ENCODE measurements around the gene CRTC1.

The CRTC1 gene

DNA sequence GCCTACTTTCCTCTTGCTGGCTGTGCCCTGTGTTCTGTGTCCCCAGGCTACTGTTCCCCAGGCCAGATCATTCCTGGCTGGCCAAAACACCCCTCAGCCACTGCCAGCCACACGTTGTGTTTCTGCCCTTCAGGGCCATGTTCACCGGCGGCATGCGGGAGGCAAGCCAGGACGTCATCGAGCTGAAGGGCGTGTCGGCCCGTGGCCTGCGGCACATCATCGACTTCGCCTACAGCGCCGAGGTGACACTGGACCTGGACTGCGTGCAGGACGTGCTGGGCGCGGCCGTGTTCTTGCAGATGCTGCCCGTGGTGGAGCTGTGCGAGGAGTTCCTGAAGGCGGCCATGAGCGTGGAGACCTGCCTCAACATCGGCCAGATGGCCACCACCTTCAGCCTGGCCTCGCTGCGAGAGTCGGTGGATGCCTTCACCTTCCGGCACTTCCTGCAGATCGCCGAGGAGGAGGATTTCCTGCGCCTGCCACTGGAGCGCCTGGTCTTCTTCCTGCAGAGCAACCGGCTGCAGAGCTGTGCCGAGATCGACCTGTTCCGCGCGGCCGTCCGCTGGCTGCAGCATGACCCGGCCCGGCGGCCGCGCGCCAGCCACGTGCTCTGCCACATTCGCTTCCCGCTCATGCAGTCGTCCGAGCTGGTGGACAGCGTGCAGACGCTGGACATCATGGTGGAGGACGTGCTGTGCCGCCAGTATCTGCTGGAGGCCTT, 15.8 kb upstream of the CRTC1 start:
- no peak for TF ChIP-seq SIN3A (IDR thresholded peaks at IDR 0.05; ENCODE audit: borderline replicate concordance, insufficient read depth, low read length)
- TF ChIP-seq, protein P1, sequence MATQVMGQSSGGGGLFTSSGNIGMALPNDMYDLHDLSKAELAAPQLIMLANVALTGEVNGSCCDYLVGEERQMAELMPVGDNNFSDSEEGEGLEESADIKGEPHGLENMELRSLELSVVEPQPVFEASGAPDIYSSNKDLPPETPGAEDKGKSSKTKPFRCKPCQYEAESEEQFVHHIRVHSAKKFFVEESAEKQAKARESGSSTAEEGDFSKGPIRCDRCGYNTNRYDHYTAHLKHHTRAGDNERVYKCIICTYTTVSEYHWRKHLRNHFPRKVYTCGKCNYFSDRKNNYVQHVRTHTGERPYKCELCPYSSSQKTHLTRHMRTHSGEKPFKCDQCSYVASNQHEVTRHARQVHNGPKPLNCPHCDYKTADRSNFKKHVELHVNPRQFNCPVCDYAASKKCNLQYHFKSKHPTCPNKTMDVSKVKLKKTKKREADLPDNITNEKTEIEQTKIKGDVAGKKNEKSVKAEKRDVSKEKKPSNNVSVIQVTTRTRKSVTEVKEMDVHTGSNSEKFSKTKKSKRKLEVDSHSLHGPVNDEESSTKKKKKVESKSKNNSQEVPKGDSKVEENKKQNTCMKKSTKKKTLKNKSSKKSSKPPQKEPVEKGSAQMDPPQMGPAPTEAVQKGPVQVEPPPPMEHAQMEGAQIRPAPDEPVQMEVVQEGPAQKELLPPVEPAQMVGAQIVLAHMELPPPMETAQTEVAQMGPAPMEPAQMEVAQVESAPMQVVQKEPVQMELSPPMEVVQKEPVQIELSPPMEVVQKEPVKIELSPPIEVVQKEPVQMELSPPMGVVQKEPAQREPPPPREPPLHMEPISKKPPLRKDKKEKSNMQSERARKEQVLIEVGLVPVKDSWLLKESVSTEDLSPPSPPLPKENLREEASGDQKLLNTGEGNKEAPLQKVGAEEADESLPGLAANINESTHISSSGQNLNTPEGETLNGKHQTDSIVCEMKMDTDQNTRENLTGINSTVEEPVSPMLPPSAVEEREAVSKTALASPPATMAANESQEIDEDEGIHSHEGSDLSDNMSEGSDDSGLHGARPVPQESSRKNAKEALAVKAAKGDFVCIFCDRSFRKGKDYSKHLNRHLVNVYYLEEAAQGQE (IDR thresholded peaks at IDR 0.05; ENCODE audit: insufficient read depth in 1 of 2, low read depth in 2 of 2, low read length in 2 of 2), result no peak
- no peak for TF ChIP-seq POLR2AphosphoS5 (IDR thresholded peaks at IDR 0.05; ENCODE audit: low read depth, low read length)
- no peak for TF ChIP-seq FOXP2 (optimal IDR thresholded peaks at IDR 0.05; ENCODE audit: borderline replicate concordance, extremely low read depth, extremely low read length, insufficient read depth)
- no peak for TF ChIP-seq TAF1 (IDR thresholded peaks at IDR 0.05; ENCODE audit: borderline replicate concordance, insufficient read depth, low read length)

DNA sequence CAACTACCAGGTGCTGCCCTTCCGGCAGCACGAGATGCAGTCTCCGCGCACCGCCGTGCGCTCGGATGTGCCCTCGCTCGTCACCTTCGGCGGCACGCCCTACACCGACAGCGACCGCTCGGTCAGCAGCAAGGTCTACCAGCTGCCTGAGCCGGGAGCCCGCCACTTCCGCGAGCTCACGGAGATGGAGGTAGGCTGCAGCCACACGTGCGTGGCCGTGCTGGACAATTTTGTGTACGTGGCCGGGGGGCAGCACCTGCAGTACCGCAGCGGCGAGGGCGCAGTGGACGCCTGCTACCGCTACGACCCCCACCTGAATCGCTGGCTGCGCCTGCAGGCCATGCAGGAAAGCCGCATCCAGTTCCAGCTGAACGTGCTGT, 15.2 kb upstream of the CRTC1 start:
- TF ChIP-seq SIN3A (IDR thresholded peaks at IDR 0.05; ENCODE audit: borderline replicate concordance, insufficient read depth, low read length) (no peak), FOXP2 (optimal IDR thresholded peaks at IDR 0.05; ENCODE audit: borderline replicate concordance, extremely low read depth, extremely low read length, insufficient read depth) (no peak), POLR2AphosphoS5 (IDR thresholded peaks at IDR 0.05; ENCODE audit: low read depth, low read length) (no peak), TAF1 (IDR thresholded peaks at IDR 0.05; ENCODE audit: borderline replicate concordance, insufficient read depth, low read length) (no peak)
- TF ChIP-seq, protein P1 (IDR thresholded peaks at IDR 0.05; ENCODE audit: insufficient read depth in 1 of 2, low read depth in 2 of 2, low read length in 2 of 2), result no peak

DNA sequence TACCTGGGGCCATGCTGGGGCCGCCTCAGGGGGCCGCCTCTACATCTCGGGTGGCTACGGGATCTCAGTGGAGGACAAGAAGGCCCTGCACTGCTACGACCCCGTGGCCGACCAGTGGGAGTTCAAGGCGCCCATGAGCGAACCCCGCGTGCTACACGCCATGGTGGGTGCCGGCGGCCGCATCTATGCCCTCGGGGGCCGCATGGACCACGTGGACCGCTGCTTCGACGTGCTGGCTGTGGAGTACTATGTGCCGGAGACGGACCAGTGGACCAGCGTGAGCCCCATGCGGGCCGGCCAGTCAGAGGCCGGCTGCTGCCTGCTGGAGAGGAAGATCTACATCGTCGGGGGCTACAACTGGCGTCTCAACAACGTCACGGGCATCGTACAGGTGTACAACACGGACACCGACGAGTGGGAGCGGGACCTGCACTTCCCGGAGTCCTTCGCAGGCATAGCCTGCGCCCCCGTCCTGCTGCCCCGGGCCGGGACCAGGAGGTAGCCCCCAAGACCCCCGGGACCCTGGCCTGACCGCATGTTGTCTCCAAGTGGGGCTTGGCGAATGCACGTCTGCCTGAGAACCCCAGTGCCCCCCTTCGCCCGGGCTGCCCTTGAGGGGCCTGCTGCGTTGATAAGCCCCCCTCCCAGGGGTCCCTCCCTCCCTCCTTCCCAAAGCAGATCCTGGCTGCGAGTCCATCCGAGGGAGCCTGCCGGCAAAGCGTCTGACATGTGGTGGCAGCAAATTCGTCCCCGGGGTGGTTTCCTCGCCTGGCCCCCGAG, 14.5 kb upstream of the CRTC1 start:
- TF ChIP-seq POLR2AphosphoS5 (IDR thresholded peaks at IDR 0.05; ENCODE audit: low read depth, low read length), result no peak
- no peak for TF ChIP-seq SIN3A (IDR thresholded peaks at IDR 0.05; ENCODE audit: borderline replicate concordance, insufficient read depth, low read length)
- TF ChIP-seq FOXP2 (optimal IDR thresholded peaks at IDR 0.05; ENCODE audit: borderline replicate concordance, extremely low read depth, extremely low read length, insufficient read depth), result no peak
- TF ChIP-seq, protein P1 (IDR thresholded peaks at IDR 0.05; ENCODE audit: insufficient read depth in 1 of 2, low read depth in 2 of 2, low read length in 2 of 2), result no peak

DNA sequence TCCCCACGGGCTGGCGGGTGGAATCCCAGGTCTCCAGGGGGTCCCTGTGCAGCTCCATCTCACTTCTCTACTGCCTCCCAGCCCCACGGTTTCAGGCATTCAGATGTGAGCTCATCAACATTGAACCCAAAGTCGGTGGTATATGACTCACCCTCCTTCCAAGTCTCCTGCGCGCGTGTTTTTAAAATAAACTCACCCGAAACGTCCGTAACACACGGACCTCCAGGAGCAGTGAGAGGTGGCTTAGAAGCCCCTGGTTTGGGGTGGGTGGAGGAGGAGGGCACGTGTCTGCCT, 14.0 kb upstream of the CRTC1 start:
- no peak for TF ChIP-seq POLR2AphosphoS5 (IDR thresholded peaks at IDR 0.05; ENCODE audit: low read depth, low read length)
- TF ChIP-seq SIN3A (IDR thresholded peaks at IDR 0.05; ENCODE audit: borderline replicate concordance, insufficient read depth, low read length), result no peak
- TF ChIP-seq FOXP2 (optimal IDR thresholded peaks at IDR 0.05; ENCODE audit: borderline replicate concordance, extremely low read depth, extremely low read length, insufficient read depth), result no peak
- no peak for TF ChIP-seq TAF1 (IDR thresholded peaks at IDR 0.05; ENCODE audit: borderline replicate concordance, insufficient read depth, low read length)
- TF ChIP-seq, protein P1 (IDR thresholded peaks at IDR 0.05; ENCODE audit: insufficient read depth in 1 of 2, low read depth in 2 of 2, low read length in 2 of 2), result no peak
